C4-2B (cell line): ENCODE results near the gene CHMP2A.

Experiments used
- H3K27ac ChIP-seq: fragments of 450-650 bp; 2 replicates; pipeline ENCODE4 v1.5.1; 2017
- CTCF ChIP-seq: fragments of 450-650 bp; conservative IDR thresholded peaks from 2 replicates; pipeline ENCODE4 v1.5.1; 2017; ENCODE audit warnings: mild to moderate bottlenecking
- ZFX ChIP-seq: fragments of 450-650 bp; IDR thresholded peaks from 2 replicates; pipeline ENCODE4 v1.6.1; 2017

The CHMP2A gene

GRCh38 chr19:58560007-58560887 is 5.3 kb upstream of the CHMP2A start:
- peak overlapping the region; percentile 96 for H3K27ac ChIP-seq
- TF ChIP-seq CTCF (no peak), ZFX (no peak)

GRCh38 chr19:58559275-58560006 is 4.5 kb upstream of the CHMP2A start:
- TF ChIP-seq ZFX (peak; percentile 45; the same call in 1 of the 2 replicates), CTCF (no peak)
- peak overlapping the region; percentile 96 for H3K27ac ChIP-seq

GRCh38 chr19:58558623-58559274 is 3.8 kb upstream of the CHMP2A start:
- TF ChIP-seq ZFX (peak; percentile 49), CTCF (no peak)
- H3K27ac ChIP-seq, result peak overlapping the region; percentile 96

GRCh38 chr19:58558066-58558622 is 3.2 kb upstream of the CHMP2A start, which contains the start of gene UBE2M:
TSS of gene UBE2M (minus strand) at chr19:58558611. CDS start at chr19:58558381, 230 bp downstream.
- TF ChIP-seq CTCF (no peak), ZFX (peak; percentile 82)
- peak within 1 kb of the TSS; percentile 96 for H3K27ac ChIP-seq

GRCh38 chr19:58557221-58558065 is 2.5 kb upstream of the CHMP2A start:
- no peak for TF ChIP-seq CTCF
- no peak for TF ChIP-seq ZFX
- peak overlapping the region; percentile 96 for H3K27ac ChIP-seq

GRCh38 chr19:58556622-58557220 is 1.8 kb upstream of the CHMP2A start:
- TF ChIP-seq ZFX (no peak), CTCF (no peak)
- H3K27ac ChIP-seq, result peak overlapping the region; percentile 96
